GM08714 (cell line): Measurements from ENCODE around the gene ITSN1.

Experiments
- H3K4me3 ChIP-seq: fragments of 200-500 bp; sonication (Bioruptor generic); 2 replicates; pipeline ENCODE4 v1.5.1; 2014; ENCODE audit warnings: mild to moderate bottlenecking, low read length, inconsistent platforms
- ZNF274 ChIP-seq: IDR thresholded peaks from 2 replicates; pipeline ENCODE4 v1.6.1; 2012; ENCODE audit warnings: mild to moderate bottlenecking, low read depth, low read length

Gene ITSN1

DNA sequence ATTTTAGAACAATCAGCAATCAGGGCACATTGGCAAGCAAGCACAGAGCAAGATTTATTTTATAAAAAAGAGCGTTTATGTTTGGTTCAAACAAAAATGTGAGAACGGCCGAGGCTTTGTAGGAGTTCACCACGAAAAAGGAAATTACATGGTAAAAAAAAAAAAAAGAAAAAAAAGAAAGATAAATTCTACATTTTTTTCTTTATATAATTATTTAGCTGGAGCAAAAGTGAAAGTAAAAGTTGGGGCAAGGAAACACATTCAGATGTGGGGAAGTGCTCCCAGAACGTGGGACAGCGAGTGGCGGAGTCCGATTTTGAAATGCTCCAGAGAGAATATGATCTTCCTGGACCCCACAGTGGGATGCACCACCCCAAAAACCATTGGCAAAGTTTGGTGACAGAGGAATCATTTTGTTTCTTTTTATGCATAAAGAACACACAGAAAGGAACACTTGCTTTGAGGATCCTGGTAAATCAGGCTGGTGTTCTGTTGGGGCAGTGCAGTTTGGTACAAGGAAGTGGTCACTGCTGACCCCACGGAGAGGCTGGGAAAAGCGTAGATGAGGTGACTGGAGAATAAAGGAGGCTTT, 289.6 kb downstream of the ITSN1 start:
- no peak for TF ChIP-seq ZNF274
- H3K4me3 ChIP-seq, result peak overlapping the region; percentile 74

DNA sequence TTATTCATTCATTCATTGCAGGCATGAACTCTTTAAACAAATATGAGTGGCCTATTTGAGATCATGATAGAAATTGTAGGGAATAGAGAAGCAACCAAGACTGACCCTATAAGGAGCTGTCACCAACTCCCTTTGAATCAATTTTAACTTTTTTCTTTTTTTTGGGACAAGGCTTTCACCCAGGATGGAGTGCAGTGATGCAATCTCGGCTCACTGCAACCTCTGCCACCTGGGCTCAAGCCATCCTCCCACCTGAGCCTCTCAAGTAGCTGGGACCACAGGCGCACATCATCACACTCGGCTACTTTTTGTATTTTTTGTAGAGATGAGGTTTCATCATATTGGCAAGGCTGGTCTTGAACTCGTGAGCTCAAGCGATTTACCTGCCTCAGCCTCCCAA, 290.4 kb downstream of the ITSN1 start:
- no peak overlapping the region for H3K4me3 ChIP-seq

DNA sequence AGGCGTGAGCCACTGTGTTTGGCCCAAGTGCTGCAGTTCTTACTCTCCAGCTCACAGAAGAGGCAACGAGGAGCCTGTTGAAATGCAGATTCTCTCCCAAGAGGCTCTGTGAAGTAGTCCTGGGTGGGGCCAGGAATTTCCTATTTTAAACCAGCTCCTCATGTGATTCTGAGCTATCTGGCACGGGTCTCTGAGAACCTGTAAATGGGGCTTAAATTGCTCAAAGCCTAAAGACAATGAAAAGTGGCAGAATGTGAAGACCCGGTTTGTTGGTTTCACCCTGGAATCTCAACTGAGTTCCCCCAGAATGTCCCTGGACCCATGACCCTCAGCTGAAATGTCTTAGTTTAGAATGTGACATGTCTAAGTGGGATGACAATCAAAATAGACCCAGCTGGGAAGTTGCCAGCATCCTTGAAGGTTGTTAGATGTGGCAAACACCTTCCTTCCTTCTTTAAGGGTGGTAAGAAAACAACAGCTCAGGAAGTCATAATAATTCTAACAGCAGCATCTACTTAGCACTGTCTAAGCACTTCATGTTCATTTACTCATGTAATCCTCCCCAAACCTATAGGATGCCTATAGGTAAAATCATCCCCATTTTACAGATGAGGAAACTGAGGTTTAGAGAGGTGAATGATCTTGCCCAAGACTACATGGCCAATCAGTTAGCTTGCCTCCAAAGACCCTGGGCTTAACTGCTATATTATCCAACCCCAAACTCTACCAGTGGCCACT, 294.2 kb downstream of the ITSN1 start:
- H3K4me3 ChIP-seq, result no peak overlapping the region
- no peak for TF ChIP-seq ZNF274

More for the DNA sequence above, 290.4 kb downstream of the ITSN1 start:
- no peak for TF ChIP-seq ZNF274

DNA sequence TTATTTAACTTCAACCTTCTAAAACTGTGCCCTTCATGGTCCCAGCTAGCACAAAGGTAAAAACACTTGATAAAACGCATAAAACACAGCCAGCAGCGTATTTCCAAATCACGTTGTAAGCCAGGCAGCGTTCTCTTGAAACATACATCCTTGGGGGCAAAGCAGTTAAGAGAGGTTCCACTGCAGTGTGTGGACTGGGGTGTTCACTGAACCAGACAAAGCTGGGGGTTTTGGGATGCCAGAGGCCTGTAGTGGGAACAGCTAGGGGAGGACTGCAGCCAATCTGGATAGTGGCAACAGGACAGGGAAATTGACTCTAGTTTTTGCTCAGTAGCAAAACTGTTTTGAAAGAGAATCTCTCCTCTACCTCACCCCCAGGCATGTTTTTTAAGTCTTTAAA, 294.8 kb downstream of the ITSN1 start:
- no peak overlapping the region for H3K4me3 ChIP-seq
- no peak for TF ChIP-seq ZNF274

DNA sequence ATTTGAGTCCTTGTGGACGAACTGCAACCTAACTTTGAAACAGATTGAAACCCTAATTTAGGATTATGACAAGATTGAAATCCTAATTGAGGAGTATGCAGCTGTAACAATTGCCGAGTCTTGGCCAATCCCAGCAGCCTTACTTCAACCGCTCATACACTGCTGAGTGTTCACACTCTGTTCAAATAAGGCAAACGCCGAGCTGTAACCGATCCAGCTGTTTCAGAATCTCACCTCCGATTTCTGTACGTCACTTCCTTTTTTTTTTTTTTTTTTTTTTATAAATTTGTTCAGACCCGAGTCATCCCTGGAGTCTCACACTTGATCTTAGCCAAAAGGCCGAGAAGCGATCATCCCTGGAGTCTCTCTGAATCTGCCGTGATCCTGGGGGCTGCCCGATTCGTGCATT, 295.6 kb downstream of the ITSN1 start:
- no peak overlapping the region for H3K4me3 ChIP-seq
- TF ChIP-seq ZNF274, result no peak

DNA sequence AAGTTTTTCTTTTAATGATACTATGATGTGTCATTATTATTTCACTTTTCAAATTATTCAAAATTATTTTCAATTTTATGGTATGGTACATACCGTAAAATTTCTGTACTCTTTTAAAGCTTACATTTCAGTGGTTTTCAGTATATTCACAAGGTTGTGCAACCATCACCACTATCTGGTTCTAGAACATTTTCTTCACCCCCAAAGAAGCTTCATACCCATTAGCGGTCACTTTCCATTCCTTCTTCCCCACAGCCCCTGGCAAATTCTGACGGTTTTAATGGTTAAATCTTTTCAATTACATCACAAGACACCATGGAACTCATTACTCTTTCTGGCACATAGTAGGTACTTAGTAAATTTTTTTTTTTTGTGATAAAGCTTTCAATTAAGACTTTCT, 296.1 kb downstream of the ITSN1 start:
- no peak for TF ChIP-seq ZNF274
- H3K4me3 ChIP-seq, result no peak overlapping the region

DNA sequence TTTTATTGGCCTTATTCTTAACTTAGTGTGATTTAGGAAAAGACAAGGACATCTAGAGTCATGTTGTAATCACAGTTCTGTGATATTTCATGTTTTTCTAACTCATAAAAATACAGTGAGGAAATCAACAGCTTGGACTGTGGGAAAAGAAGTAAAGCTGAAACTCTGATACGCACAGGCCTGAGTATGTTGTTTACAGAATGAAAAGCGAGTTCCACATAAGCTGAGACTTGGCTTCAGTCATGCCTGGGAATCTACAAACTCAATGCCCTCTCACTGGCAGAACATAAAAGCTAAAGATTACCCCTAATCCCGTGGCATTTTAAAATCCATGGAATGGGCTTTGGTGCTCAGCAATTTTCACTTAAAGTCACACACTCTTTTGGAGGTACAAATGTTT, 296.9 kb downstream of the ITSN1 start:
- TF ChIP-seq ZNF274, result no peak
- no peak overlapping the region for H3K4me3 ChIP-seq

DNA sequence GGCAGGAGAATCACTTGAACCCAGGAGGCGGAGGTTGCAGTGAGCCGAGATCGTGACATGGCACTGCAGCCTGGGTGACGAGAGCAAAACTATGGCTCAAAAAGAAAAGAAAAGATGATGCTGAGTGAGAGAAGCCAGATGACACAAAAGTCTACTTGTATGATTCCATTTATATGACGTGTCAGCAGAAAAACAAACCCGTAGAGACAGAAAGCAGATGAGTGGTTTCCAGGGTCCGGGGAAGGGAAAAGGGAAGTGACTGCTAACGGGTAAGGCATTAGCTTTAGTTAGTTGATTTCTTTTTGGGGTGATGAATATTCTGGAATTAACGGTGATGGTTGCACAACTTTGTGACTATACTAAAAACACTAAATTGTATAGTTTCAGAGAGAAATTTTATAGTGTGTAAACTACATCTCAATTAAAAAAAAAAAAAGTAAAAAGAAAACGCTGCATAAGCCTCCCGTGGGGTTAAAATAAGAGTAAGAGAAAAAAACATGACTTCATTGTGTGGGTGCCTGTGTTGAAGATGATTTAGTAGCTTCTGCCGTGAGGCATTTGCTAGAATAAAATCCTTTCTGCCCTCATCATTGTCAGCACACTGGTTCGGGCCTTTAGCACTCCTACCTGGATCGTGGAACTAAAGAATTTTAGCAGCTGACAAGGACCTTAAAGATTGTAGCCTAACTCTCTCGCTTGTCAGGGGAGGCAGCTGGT, 298.0 kb downstream of the ITSN1 start:
- no peak for TF ChIP-seq ZNF274
- H3K4me3 ChIP-seq, result no peak overlapping the region

DNA sequence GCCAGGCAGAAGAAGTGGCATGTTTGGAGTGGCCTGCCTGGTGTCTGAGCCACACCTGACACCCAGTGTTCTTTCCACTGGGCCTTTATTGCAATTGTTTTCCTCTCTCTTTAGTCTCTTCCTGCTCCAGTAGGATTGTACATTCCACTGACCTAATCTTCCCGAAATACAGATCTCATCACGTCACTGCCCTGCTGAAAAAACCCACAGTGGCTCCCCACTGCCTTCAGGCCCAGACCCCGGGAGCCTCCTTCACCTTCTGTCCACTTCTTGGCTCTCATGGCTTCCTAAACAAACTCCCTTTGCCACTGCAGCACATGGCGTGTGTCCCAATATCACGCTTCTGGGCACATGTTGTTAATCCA, 298.6 kb downstream of the ITSN1 start:
- no peak for TF ChIP-seq ZNF274

DNA sequence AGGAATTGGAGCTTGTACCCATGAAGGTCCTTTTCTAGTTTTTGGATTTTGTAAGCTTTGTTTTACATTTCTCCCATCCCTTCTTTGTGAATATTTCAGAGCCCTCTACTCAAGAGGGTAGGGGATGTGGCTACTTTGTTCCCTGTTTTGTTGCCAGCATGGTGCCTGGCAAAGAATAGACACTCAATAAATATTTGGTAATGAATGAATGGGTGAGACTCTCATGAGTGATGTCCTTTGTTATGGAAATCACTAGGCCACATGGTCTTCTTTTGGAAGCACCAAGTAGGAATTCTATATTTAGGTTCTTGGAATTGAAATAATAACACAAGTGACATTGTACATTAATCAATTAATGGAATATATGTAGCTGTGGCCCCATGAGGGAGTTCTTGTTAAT, 300.1 kb downstream of the ITSN1 start:
- TF ChIP-seq ZNF274, result no peak

More for the DNA sequence above, 298.6 kb downstream of the ITSN1 start:
- H3K4me3 ChIP-seq, result no peak overlapping the region

DNA sequence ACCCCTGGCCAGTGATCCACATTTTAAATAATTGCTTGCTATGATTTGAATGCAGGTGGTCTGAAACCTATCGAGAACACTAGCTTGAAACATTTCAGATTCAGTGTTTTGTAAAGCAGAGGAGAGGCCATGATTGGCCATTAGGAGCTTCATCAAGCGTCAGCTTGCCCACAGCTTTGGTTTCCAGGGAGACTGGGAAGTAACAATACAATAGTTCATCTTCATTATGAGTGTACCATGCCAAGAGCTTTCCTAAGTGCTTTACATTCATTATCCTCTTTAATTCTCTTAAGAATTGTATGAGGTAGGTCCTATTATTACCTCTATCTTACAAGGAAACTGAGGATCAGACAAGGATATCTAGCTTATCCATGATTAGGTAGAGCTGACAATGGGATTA, 301.0 kb downstream of the ITSN1 start:
- H3K4me3 ChIP-seq, result no peak overlapping the region
- no peak for TF ChIP-seq ZNF274

More for the DNA sequence above, 300.1 kb downstream of the ITSN1 start:
- no peak overlapping the region for H3K4me3 ChIP-seq

DNA sequence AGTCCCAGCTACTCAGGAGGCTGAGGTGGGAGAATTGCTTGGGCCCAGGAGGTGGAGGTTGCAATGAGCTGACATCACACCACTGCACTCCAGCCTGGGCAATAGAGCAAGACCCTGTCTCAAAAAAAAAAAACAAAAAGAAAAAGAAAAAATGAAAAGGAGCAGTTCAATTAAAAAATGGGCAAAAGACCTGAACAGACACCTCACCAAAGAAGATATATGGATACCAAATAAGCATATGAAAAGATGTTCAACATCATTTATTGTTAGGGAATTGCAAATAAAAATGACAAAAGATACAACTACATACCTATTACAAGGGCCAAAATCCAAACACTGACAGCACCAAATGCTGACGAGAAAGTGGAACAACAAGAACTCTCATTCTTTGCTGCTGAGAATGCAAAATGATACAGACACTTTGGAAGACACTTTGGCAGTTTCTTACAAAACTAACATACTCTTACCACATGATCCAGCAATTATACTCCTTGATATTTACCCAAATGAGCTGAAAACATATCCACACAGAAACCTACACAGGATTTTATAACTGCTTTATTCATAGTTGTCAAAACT, 302.0 kb downstream of the ITSN1 start:
- no peak for TF ChIP-seq ZNF274
- no peak overlapping the region for H3K4me3 ChIP-seq

DNA sequence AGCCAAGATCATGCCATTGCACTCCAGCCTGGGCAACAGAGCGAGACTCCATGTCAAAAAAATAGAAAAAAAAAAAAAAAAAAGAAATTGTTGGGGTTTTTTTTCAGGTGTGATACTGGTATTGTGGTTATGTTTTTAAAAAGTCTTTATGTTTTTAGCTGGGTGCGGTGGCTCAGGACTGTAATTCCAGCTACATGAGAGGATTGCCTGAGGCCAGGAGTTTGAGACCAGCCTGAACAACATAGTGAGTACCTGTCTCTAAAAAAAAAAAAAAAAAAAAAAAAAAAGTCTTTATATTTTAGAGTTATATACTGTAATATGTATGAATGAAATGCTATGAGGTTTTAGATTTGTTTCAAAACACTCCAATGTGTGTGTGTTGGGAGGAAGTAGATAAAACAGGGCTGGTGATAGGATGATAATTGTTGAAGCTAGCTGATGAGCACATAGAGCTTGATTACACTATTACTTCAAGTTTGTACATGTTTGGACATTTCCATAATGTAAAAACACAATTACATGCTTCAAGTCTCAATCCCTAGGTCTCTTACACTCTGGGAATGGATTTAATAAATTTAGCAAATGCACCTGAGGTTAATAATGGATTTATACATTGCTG, 303.5 kb downstream of the ITSN1 start:
- no peak for TF ChIP-seq ZNF274
- H3K4me3 ChIP-seq, result no peak overlapping the region

DNA sequence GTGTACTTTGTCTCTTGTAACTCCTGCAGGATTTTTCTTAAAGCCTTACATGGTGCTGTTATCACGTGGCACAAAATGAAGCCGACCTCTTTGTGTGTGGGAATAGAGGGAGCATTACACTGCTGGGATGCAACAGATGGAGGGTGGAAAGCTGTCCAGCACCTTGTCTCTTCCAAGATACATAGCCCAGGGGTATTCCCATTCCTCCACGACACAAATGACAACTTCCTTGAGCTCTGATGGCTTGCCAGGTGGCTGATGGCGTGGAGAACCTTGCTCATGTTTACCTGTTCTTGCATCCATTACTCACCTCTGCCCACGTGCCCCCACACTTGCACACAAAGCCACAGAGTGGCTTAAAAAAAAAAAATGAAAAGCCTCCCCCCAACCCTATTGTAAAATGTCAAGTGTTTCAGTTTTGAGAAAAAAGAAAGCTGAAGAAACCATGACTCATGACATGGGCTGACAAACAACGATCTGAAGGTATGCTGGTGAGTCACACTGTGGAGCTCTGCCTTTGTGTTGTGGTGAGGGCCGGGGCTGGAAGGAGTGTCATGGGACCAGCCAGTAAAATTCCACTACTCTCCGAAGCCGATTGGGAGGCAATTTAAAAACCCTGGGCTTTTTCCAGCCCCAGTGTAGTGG, 305.3 kb downstream of the ITSN1 start:
- TF ChIP-seq ZNF274, result no peak
- no peak overlapping the region; the same call in 1 of the 2 replicates for H3K4me3 ChIP-seq
